Testis (tissue), 2 donors: ENCODE data around the gene ALCAM.

Experiments used
- CTCF ChIP-seq, 3 experiments: fragments of 450-650 bp in 2 of 3; fragments of 200-600 bp in 1 of 3; sonication (generic) in 1 of 3; IDR thresholded peaks; one replicate each; pipeline ENCODE4 v1.5.1; 2016 to 2019; ENCODE audit warnings: antibody characterized with exemption in 3 of 3, mild to moderate bottlenecking in 2 of 3, moderate library complexity in 1 of 3
- POLR2A ChIP-seq: fragments of 450-650 bp; IDR thresholded peaks from one replicate; pipeline ENCODE4 v1.6.1; 2017; ENCODE audit warnings: antibody characterized with exemption, mild to moderate bottlenecking, moderate library complexity

GRCh38 chr3:105328338-105328730 lies 38.4 kb upstream of the ALCAM start:
- TF ChIP-seq CTCF (IDR thresholded peaks at IDR 0.05) (no peak), POLR2A (no peak)
